ENCODE measurements around the gene AKAP11.

The AKAP11 gene

GRCh38 chr13:42356184-42356575 lies 84.2 kb downstream of the AKAP11 start:
- TF ChIP-seq SIN3A (IDR thresholded peaks at IDR 0.05; ENCODE audit: borderline replicate concordance, insufficient read depth, low read length) = no peak
- TF ChIP-seq POLR2AphosphoS5 (IDR thresholded peaks at IDR 0.05; ENCODE audit: low read depth, low read length) = no peak
- TF ChIP-seq REST (IDR thresholded peaks at IDR 0.05; ENCODE audit: insufficient read depth in 1 of 2, low read depth in 2 of 2, low read length in 2 of 2) = no peak
- TF ChIP-seq FOXP2 (optimal IDR thresholded peaks at IDR 0.05; ENCODE audit: borderline replicate concordance, extremely low read depth, extremely low read length, insufficient read depth) = no peak
- no peak for TF ChIP-seq TAF1 (IDR thresholded peaks at IDR 0.05; ENCODE audit: borderline replicate concordance, insufficient read depth, low read length)

GRCh38 chr13:42360046-42360574 lies 88.2 kb downstream of the AKAP11 start:
- TF ChIP-seq POLR2AphosphoS5 (IDR thresholded peaks at IDR 0.05; ENCODE audit: low read depth, low read length) (no peak), TAF1 (IDR thresholded peaks at IDR 0.05; ENCODE audit: borderline replicate concordance, insufficient read depth, low read length) (no peak), SIN3A (IDR thresholded peaks at IDR 0.05; ENCODE audit: borderline replicate concordance, insufficient read depth, low read length) (no peak), FOXP2 (optimal IDR thresholded peaks at IDR 0.05; ENCODE audit: borderline replicate concordance, extremely low read depth, extremely low read length, insufficient read depth) (no peak), REST (IDR thresholded peaks at IDR 0.05; ENCODE audit: insufficient read depth in 1 of 2, low read depth in 2 of 2, low read length in 2 of 2) (no peak)

- TF ChIP-seq REST (IDR thresholded peaks at IDR 0.05; ENCODE audit: insufficient read depth in 1 of 2, low read depth in 2 of 2, low read length in 2 of 2) (no peak), FOXP2 (optimal IDR thresholded peaks at IDR 0.05; ENCODE audit: borderline replicate concordance, extremely low read depth, extremely low read length, insufficient read depth) (no peak), SIN3A (IDR thresholded peaks at IDR 0.05; ENCODE audit: borderline replicate concordance, insufficient read depth, low read length) (no peak), TAF1 (IDR thresholded peaks at IDR 0.05; ENCODE audit: borderline replicate concordance, insufficient read depth, low read length) (no peak), POLR2AphosphoS5 (IDR thresholded peaks at IDR 0.05; ENCODE audit: low read depth, low read length) (no peak)
These were observed 89.7 kb downstream of the AKAP11 start for GRCh38 chr13:42361701-42362100.

- TF ChIP-seq REST (IDR thresholded peaks at IDR 0.05; ENCODE audit: insufficient read depth in 1 of 2, low read depth in 2 of 2, low read length in 2 of 2) = no peak
- TF ChIP-seq TAF1 (IDR thresholded peaks at IDR 0.05; ENCODE audit: borderline replicate concordance, insufficient read depth, low read length) = no peak
- TF ChIP-seq SIN3A (IDR thresholded peaks at IDR 0.05; ENCODE audit: borderline replicate concordance, insufficient read depth, low read length) = no peak
- TF ChIP-seq POLR2AphosphoS5 (IDR thresholded peaks at IDR 0.05; ENCODE audit: low read depth, low read length) = no peak
- peak; percentile 25 for TF ChIP-seq FOXP2 (optimal IDR thresholded peaks at IDR 0.05; ENCODE audit: borderline replicate concordance, extremely low read depth, extremely low read length, insufficient read depth)
These were observed 92.1 kb downstream of the AKAP11 start for GRCh38 chr13:42363941-42364612.
